Measurements from ENCODE around the gene CLEC11A. TPM values are rescaled to one million over a fixed set of nuclear protein-coding genes. Genes with fewer than 3 reads are reported as not detected.

CLEC11A gene
- total and polyA plus RNA-seq, 10 of the 15 experiments (the other 5 are each of a cell fraction or from before 2014, with no cell fraction given), result not detected

- DNase-seq (ENCODE audit: low read depth, low spot score) (no peak), ATAC-seq (peak; percentile 29; the same call in 1 of the 3 replicates), FAIRE-seq (no peak)
- no peaks in the 10 kb centered on the region for H3K4me1 ChIP-seq (ENCODE audit: control insufficient read depth, insufficient read depth, low read length)
- no peaks in the 10 kb centered on the region for H3K79me2 ChIP-seq (ENCODE audit: control insufficient read depth, insufficient read depth, low read length)
- H3K36me3 ChIP-seq (ENCODE audit: control insufficient read depth in 2 of 2, insufficient read depth in 2 of 2, low read length in 1 of 2), result no peaks in the 10 kb centered on the region
- ChIA-PET CTCF (interaction anchor here (0.7 kb wide), 1 partner anchor 214 kb away, joined by 3 read pairs; no protein-coding TSS in a partner anchor), RAD21 (ENCODE audit: unreplicated experiment) (interaction anchor here (0.6 kb wide), 1 partner anchor 210 kb away, joined by 3 read pairs; no protein-coding TSS in a partner anchor), SMC1A (ENCODE audit: uncharacterized antibody, unreplicated experiment) (interaction anchor here (2.2 kb wide), 1 partner anchor 213 kb away, joined by 5 read pairs; no protein-coding TSS in a partner anchor), POLR2A (no interaction called here)
- no peaks in the 10 kb centered on the region for H3K9me3 ChIP-seq (replicated peaks; ENCODE audit: control insufficient read depth, insufficient read depth, low read length)
- H2AFZ ChIP-seq (ENCODE audit: control insufficient read depth, low read depth, low read length), result no peak overlapping the region
- no peak overlapping the region for H3K4me2 ChIP-seq (ENCODE audit: control insufficient read depth, insufficient read depth)
- intact Hi-C loops (cut with micrococcal nuclease; ENCODE audit: unreplicated experiment), result loop anchor here (5.0 kb wide), 1 partner anchor 351 kb away; no protein-coding TSS in a partner anchor
- H3K27me3 ChIP-seq (replicated peaks in 1 of 2; ENCODE audit: control insufficient read depth in 2 of 2, insufficient read depth in 2 of 2, low read length in 1 of 2), result no peaks in the 10 kb centered on the region
- no peak overlapping the region for H3K27ac ChIP-seq (ENCODE audit: control insufficient read depth, insufficient read depth)
- H3K4me3 ChIP-seq, result no peak overlapping the region
- H4K20me1 ChIP-seq (ENCODE audit: control insufficient read depth, insufficient read depth), result no peaks in the 10 kb centered on the region
- in situ Hi-C loops (cut with MboI), result no loop called here
- 16% methylated on average over 12 of the region's 12 CpGs for WGBS (ENCODE audit: insufficient coverage, insufficient replicate concordance, low lambda C conversion rate, missing lambda C conversion rate)
- no peak overlapping the region for H3K9ac ChIP-seq (ENCODE audit: control insufficient read depth, insufficient read depth, low read length)
- no TSS peak for BruUV-seq (replicated peaks)
- TF ChIP-seq NR2C2 (IDR thresholded peaks at IDR 0.05; ENCODE audit: borderline replicate concordance, control insufficient read depth, insufficient read length, low read depth) (no peak), ZNF24 (IDR thresholded peaks at IDR 0.05) (peak; percentile 15; the same call in 1 of the 2 replicates)
Measured at GRCh38 chr19:50708179-50708879, 14.8 kb upstream of the CLEC11A start.

GRCh38 chr19:50710094-50710493, 13.1 kb upstream of the CLEC11A start:
- Histone ChIP-seq H2AFZ (ENCODE audit: control insufficient read depth, low read depth, low read length) (no peak overlapping the region), H3K79me2 (ENCODE audit: control insufficient read depth, insufficient read depth, low read length) (no peaks in the 10 kb centered on the region), H3K9me3 (replicated peaks; ENCODE audit: control insufficient read depth, insufficient read depth, low read length) (no peaks in the 10 kb centered on the region), H3K9ac (ENCODE audit: control insufficient read depth, insufficient read depth, low read length) (no peak overlapping the region), H3K27me3 (replicated peaks in 1 of 2; ENCODE audit: control insufficient read depth in 2 of 2, insufficient read depth in 2 of 2, low read length in 1 of 2) (no peaks in the 10 kb centered on the region), H3K4me3 (no peak overlapping the region), H3K4me1 (ENCODE audit: control insufficient read depth, insufficient read depth, low read length) (no peaks in the 10 kb centered on the region), H3K36me3 (ENCODE audit: control insufficient read depth in 2 of 2, insufficient read depth in 2 of 2, low read length in 1 of 2) (no peaks in the 10 kb centered on the region), H4K20me1 (ENCODE audit: control insufficient read depth, insufficient read depth) (no peaks in the 10 kb centered on the region), H3K27ac (ENCODE audit: control insufficient read depth, insufficient read depth) (no peak overlapping the region), H3K4me2 (ENCODE audit: control insufficient read depth, insufficient read depth) (no peak overlapping the region)
- in situ Hi-C loops (cut with MboI), result no loop called here
- ChIA-PET POLR2A (no interaction called here), CTCF (interaction anchor here (1.6 kb wide), 1 partner anchor 212 kb away, joined by 4 read pairs; no protein-coding TSS in a partner anchor), RAD21 (ENCODE audit: unreplicated experiment) (interaction anchor here (1.4 kb wide), 1 partner anchor 212 kb away, joined by 3 read pairs; no protein-coding TSS in a partner anchor), SMC1A (ENCODE audit: uncharacterized antibody, unreplicated experiment) (interaction anchor here (2.2 kb wide), 1 partner anchor 211 kb away, joined by 5 read pairs; no protein-coding TSS in a partner anchor)
- intact Hi-C loops (cut with micrococcal nuclease; ENCODE audit: unreplicated experiment), result no loop called here
- FAIRE-seq (no peak), DNase-seq (ENCODE audit: low read depth, low spot score) (no peak), ATAC-seq (no peak)
- BruUV-seq (replicated peaks), result no TSS peak
- 33% methylated on average over 10 of the region's 10 CpGs for WGBS (ENCODE audit: insufficient coverage, insufficient replicate concordance, low lambda C conversion rate, missing lambda C conversion rate)
- TF ChIP-seq RUNX3 (IDR thresholded peaks at IDR 0.05; ENCODE audit: low read length) (no peak), ZBTB40 (IDR thresholded peaks at IDR 0.05; ENCODE audit: borderline replicate concordance) (no peak), TARDBP (IDR thresholded peaks at IDR 0.05; ENCODE audit: borderline replicate concordance) (no peak)
- TF ChIP-seq, protein P1, sequence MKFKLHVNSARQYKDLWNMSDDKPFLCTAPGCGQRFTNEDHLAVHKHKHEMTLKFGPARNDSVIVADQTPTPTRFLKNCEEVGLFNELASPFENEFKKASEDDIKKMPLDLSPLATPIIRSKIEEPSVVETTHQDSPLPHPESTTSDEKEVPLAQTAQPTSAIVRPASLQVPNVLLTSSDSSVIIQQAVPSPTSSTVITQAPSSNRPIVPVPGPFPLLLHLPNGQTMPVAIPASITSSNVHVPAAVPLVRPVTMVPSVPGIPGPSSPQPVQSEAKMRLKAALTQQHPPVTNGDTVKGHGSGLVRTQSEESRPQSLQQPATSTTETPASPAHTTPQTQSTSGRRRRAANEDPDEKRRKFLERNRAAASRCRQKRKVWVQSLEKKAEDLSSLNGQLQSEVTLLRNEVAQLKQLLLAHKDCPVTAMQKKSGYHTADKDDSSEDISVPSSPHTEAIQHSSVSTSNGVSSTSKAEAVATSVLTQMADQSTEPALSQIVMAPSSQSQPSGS (IDR thresholded peaks at IDR 0.05; ENCODE audit: low read length), result no peak
